Hypothalamus (tissue), 51 donors: ENCODE measurements around the gene ADAMTS2.

ENCODE experiments used
- DNase-seq, 51 donors: peaks; one replicate each; lab custom pipeline; 2025; lab: John Stamatoyannopoulos, UW

The ADAMTS2 gene

GRCh38 chr5:179259731-179260323, 85.4 kb downstream of the ADAMTS2 start:
- no peak for DNase-seq

DNA sequence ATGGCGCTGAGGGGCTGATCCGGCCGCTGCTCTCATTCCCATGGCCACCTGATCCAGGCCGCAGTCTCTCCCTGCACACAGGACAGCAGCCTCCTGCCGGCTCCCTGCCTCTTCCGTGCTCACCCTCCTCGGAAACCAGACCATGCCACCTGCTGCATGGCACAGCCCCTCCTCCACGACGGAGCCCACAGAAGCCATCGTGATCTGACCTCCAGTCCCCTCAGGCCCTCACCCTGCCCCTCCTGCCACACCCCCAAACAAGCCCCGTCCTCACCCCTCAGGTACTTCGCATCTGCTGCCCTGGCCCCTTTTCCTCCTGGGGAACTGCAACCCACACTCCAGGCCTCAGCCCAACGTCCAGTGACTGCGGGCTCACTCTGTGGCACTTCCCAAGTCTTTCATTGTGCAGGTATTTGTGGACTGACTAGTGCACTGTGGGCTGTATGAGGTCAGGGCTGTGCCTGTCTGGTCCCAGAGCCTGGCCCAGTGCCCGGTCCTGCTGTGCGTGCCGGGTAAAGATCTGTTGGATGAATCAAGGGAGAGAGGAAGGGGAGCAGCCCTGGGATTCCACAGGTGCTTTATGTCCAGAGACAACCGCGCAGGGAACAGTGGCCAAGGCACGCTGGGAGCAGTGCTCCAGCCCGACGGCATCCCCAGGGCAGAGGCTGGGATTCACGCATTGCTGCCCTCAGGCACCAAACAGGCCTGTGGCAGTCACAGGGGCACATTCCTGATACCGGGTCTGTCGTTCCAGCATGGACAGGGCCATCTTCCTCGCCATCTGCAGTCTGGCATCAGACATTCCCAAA, 86.1 kb downstream of the ADAMTS2 start:
- DNase-seq: no peak

GRCh38 chr5:179258001-179258921, 87.0 kb downstream of the ADAMTS2 start:
- no peak for DNase-seq

- no peak for DNase-seq
Measured at GRCh38 chr5:179257176-179257682, 88.0 kb downstream of the ADAMTS2 start.

GRCh38 chr5:179256328-179257175, 88.7 kb downstream of the ADAMTS2 start:
- DNase-seq: no peak

DNA sequence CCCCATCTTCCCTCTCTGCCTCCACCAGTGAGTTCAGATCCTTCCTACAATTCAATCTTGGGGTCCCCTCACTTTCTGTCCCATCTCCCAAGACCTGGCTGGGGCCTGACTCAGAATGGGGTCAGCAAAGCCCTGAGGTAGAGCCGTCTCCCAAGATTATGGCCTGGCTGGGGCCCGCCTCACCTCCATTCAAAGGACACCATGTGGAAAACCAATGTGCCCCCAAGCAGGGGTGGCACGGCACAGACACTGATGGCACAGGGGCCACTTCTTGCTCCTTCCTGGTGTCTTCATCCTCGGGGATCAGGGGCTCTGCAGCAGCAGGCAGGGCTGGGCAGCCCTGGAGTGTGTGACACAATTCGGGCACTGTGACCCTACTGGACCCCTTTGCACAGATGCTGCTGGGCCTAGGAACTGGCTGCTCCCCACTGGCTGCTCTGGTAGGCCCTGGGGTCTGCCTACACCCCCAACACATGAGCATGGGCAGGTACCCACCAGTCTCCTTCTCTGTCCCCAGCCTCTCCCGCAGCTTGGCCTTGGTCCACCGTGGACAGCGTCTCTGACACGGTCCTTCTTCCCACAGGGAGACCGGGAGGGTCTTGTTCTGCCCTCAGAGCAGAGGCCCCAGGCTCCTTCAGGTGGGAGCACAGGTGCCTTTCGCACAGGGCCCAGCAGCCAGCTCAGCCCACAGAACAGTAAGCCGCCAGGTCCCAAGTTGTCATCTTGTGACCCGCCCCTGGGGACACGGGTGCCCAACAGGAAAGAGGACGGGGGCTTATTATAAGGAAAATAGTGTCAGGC, 89.5 kb downstream of the ADAMTS2 start:
- no peak for DNase-seq

DNA sequence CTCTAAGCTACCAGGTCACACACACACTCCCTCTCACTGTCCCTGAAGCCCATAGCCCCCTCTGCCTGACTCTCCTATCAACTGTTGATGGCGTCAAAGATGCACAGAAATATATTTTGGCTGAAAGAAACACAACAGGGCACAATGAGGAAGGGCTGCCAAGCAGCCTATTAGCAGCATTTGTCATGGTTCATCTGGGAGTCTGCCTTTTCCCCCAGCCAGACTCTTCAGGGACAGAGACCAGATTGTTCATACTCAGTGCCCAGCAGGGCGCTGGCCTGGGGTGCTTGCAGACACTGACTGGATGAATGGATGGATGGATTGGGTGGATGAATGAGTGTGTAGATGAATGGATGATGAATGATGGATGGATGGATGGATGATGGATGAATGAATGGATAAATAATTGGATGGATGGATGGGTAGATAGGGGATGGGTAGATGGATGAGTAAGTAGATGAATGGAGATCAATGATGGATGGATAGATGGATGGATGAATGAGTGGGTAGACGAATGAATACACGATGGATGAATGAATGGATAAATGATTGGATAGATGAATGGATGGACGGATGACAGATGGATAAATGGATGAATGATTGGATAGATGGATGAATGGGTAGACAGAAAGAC, 90.5 kb downstream of the ADAMTS2 start:
- DNase-seq: peak in 2 of 51 donors; percentile 19 to 21

DNA sequence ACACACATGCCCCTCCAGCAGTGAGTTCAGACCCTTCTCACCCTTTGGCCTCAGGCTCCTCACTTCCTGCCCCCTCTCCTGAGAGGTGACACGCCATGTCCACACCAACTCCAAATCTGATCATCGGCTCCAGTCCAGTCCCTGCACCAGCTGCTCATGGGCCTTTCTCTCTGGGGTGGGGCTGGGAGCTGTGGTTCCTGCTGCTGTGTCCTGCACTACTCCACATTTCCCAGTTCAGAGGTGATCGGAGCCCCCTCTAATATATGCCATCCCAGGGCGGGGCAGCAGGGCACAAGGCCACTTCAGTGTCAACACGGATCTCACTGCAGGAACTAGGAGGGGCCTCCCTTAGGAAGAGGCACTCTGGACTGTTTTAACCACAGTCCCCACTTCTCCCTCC, 91.5 kb downstream of the ADAMTS2 start:
- DNase-seq: no peak

- no peak for DNase-seq
Measured at GRCh38 chr5:179251276-179251969, 93.8 kb downstream of the ADAMTS2 start.

DNA sequence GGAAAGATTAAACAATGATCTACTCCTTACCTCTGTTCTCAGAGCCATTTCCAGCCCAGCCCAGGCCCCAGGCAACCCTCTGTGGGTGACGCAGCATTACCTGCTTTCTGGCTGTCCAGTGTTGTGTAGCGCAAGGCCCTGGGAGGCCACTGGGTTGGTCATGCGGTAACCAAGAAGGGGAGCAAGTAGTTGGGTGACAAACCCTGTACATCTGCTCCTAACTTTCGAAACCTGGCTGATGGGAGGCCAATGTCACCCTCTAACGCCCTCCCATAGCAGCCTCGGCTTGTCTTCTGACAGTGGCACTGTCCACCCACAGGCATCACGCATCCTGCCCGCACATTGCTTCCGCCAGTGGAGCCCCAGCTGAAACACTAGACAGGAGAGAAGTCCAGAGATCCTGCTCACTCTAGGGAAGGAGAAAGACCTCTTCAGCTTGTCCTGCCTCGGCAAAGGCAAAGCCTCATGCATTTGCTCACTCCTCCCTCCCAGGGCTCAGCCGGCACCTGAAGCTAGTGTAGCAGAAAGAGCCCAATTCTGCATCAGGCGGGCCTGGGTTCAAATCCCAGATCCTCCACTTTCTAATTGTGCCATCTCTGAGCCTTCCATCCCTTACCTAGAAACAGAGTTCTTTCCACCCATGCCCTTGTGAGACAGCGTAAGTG, 94.6 kb downstream of the ADAMTS2 start:
- no peak for DNase-seq

DNA sequence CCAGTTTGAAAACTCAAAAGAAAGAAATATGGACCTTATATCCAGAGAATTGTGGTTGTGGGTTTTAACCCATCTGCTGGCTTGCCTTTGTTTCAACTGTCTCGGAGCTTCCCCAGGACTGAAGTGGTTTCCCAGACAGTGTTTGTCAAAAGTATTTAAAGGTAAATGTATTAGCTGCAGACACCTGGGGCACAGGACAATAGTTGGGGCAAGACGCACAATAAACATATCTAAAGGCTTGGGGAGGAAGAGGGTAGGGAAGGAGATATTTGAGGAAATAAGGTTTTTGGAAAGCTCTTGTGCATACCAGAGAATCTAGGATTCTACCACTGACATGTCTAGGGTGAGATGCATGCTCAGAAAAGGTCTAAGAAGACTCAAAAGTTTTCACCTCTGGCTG, 99.0 kb downstream of the ADAMTS2 start:
- no peak for DNase-seq

GRCh38 chr5:179245031-179245430, 100.2 kb downstream of the ADAMTS2 start:
- no peak for DNase-seq

GRCh38 chr5:179244044-179244443, 101.2 kb downstream of the ADAMTS2 start:
- no peak for DNase-seq

GRCh38 chr5:179243333-179243732, 101.9 kb downstream of the ADAMTS2 start:
- DNase-seq: peak in 28 of 51 donors; percentile 11 to 88 (median 39)

DNA sequence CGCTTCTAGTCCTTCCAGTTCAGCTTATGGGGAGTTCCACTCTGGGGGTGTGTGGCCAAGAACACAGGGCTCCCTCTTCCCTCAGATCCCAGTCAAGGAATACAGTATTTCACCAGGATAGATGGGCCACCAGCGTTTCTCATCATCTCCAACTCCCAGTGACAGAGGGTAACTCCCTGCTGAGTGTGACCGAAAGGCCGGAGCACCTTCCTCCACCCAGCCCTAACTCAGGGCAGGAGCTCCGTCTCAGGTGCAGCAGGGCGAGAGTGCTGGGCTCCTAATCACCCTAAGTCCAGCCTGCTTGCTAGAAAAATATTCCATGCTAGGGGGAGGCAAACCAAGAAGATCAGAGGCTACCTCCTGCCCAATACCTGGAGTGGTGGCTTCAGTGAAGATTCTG, 102.6 kb downstream of the ADAMTS2 start:
- DNase-seq: no peak

DNA sequence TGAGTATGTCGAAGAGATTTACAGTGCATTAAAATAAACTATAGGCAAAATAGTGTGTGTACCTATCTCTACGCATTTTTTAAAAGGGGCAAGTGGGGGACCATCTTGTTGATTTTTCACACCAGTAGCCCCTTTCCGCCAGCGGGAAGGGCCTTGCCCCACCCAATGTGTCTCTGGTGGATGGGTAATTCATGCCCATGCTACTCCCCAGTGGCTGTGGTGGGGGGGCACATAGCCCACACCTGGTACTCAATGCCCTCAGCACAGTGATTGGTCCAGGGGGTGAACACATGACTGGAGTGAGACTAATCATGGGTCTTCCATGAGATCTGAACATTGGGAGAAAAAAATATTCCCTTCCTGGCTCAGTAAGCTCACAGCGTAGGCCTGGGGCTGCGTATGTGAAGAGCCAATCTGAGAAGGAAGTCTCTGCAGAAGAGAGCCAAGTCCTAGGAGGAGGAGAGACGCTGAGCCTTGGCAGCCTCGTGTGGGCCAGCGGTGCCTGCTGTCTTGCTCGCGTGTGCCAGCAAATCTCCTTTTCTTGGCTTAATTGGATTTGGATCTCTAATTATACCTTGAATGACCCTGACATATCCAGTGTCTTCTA, 103.4 kb downstream of the ADAMTS2 start:
- no peak for DNase-seq

GRCh38 chr5:179241175-179241574, 104.1 kb downstream of the ADAMTS2 start:
- DNase-seq: no peak
